LNCaP clone FGC (cell line): Measurements from ENCODE around the gene DPP8.
"Not testable (repeated sequence)": the region's sequence is repeated elsewhere in the genome, so short reads cannot be mapped to it uniquely, and the experiment has no call there.

ENCODE experiments used
- DNase-seq: peaks from one replicate; pipeline ENCODE4 v3.0.0-alpha.2; 2011; ENCODE audit warnings: low read depth
- H3K4me3 ChIP-seq: 2 replicates; pipeline ENCODE4 v1.5.1; 2011; ENCODE audit warnings: mild to moderate bottlenecking, low read depth, low read length, control low read depth
- TF ChIP-seq, protein P1 (sequence below): IDR thresholded peaks from 2 replicates; pipeline ENCODE4 v1.5.1; 2012; ENCODE audit warnings: mild to moderate bottlenecking; ENCODE audit not compliant: control insufficient read depth, insufficient read depth; ENCODE audit errors: extremely low read depth

The DPP8 gene

GRCh38 chr15:65509321-65509720 is 8.2 kb downstream of the DPP8 start:
- TF ChIP-seq, protein P1, sequence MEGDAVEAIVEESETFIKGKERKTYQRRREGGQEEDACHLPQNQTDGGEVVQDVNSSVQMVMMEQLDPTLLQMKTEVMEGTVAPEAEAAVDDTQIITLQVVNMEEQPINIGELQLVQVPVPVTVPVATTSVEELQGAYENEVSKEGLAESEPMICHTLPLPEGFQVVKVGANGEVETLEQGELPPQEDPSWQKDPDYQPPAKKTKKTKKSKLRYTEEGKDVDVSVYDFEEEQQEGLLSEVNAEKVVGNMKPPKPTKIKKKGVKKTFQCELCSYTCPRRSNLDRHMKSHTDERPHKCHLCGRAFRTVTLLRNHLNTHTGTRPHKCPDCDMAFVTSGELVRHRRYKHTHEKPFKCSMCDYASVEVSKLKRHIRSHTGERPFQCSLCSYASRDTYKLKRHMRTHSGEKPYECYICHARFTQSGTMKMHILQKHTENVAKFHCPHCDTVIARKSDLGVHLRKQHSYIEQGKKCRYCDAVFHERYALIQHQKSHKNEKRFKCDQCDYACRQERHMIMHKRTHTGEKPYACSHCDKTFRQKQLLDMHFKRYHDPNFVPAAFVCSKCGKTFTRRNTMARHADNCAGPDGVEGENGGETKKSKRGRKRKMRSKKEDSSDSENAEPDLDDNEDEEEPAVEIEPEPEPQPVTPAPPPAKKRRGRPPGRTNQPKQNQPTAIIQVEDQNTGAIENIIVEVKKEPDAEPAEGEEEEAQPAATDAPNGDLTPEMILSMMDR, result no peak
- DNase-seq, result no peak
- H3K4me3 ChIP-seq, result no peak overlapping the region

GRCh38 chr15:65494076-65494475 is 23.4 kb downstream of the DPP8 start:
- DNase-seq, result no peak
- TF ChIP-seq, protein P1, result no peak
- H3K4me3 ChIP-seq, result no peak overlapping the region

- no peak for DNase-seq
- no peak overlapping the region for H3K4me3 ChIP-seq
- TF ChIP-seq, protein P1, result no peak
Measured at GRCh38 chr15:65484876-65485275, 32.6 kb downstream of the DPP8 start.

GRCh38 chr15:65476903-65477302 is 40.6 kb downstream of the DPP8 start:
- DNase-seq, result no peak
- TF ChIP-seq, protein P1, result no peak
- no peak overlapping the region for H3K4me3 ChIP-seq

DNA sequence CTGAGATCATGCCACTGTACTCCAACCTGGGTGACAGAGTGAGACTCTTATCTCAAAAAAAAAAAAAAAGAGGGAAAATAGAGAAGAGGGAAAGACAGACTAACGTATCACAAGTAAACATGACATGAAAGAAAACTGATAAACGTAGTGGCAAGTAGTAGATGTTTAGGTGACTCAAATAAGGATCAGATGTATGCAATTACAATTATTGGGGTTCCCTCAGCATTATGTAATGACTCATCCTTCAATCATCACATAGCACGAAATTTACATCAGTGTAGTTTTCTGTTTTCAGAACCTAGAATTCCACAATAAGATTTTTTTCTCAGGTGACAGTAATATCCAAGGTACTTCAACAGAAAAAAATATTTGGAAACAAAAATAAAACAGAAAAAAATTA is 46.6 kb downstream of the DPP8 start:
- H3K4me3 ChIP-seq, result no peak overlapping the region
- no peak for DNase-seq
- TF ChIP-seq, protein P1, result no peak

DNA sequence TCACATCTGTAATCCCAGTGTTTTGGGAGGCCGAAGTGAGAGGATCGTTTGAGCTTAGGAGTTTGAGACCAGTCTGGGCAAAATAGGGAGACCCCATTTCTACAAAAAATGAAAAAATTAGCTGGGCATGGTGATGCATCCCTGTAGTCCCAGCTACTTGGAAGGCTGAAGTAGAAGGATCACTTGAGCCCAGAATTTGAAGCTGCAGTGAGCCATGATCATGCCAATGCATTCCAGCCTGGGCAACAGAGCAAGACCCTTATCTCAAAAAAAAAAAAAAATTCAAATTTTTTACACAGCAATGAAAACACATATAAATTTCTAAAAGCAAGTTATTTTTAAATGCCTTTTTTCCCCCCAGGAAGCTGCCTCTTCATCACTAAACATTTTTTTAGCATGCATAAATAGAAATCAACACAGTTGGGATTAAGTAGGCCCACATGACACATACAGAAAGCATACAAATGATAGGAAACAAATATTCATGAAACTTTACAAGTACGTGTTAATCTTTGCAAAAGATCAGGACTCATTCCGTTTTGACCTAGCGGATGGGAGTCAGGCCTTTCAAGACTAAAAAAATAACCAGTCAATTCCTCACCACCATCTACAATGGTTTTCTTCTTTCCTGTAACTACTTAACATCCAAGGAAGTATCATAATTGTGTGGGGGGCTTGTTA is 49.1 kb downstream of the DPP8 start:
- TF ChIP-seq, protein P1, result no peak

GRCh38 chr15:65466901-65467300 is 50.6 kb downstream of the DPP8 start:
- no peak overlapping the region for H3K4me3 ChIP-seq
- TF ChIP-seq, protein P1, result no peak
- no peak for DNase-seq

More for the DNA sequence above, 49.1 kb downstream of the DPP8 start:
- DNase-seq, result no peak
- no peak overlapping the region for H3K4me3 ChIP-seq

GRCh38 chr15:65463096-65463495 is 54.4 kb downstream of the DPP8 start:
- H3K4me3 ChIP-seq, DNase-seq: not testable (repeated sequence)
